Esophagus squamous epithelium (tissue), 4 donors: ENCODE data around the gene GCNT3.

Source experiments
- CTCF ChIP-seq, 6 experiments: fragments of 450-650 bp in 4 of 6; fragments of 200-600 bp in 2 of 6; sonication (generic) in 2 of 6; IDR thresholded peaks; one replicate each; pipeline ENCODE4 v1.5.1; 2016 to 2019; ENCODE audit warnings: antibody characterized with exemption in 6 of 6, mild to moderate bottlenecking in 4 of 6, moderate library complexity in 4 of 6
- POLR2A ChIP-seq, 4 donors: fragments of 450-650 bp; IDR thresholded peaks; one replicate each; pipeline ENCODE4 v1.6.1; 2017; ENCODE audit warnings: antibody characterized with exemption in 4 of 4, mild to moderate bottlenecking in 4 of 4, moderate library complexity in 3 of 4

GRCh38 chr15:59662260-59662659 is 50.7 kb downstream of the GCNT3 start:
- TF ChIP-seq POLR2A (IDR thresholded peaks at IDR 0.05) (no peak), CTCF (IDR thresholded peaks at IDR 0.05) (no peak)
